KMS-11 (cell line): Measurements from ENCODE around the gene LRIT2.

Experiments
- H2AFZ ChIP-seq: fragments of 200-600 bp; sonication (generic); 2 replicates; pipeline ENCODE4 v1.6.1; 2016; ENCODE audit warnings: antibody characterized with exemption, mixed run types, low read depth
- H3K27ac ChIP-seq: fragments of 200-600 bp; sonication (generic); 2 replicates; pipeline ENCODE4 v1.6.1; 2016; ENCODE audit warnings: mild to moderate bottlenecking, mixed run types
- H3K27me3 ChIP-seq: fragments of 200-600 bp; sonication (generic); 2 replicates; pipeline ENCODE4 v1.6.1; 2017; ENCODE audit warnings: mild to moderate bottlenecking, low read depth, mixed run types, moderate library complexity; ENCODE audit not compliant: insufficient read depth
- H3K36me3 ChIP-seq: fragments of 200-600 bp; sonication (generic); 2 replicates; pipeline ENCODE4 v1.6.1; 2017; ENCODE audit warnings: mild to moderate bottlenecking, mixed run types; ENCODE audit not compliant: insufficient read depth
- H3K4me1 ChIP-seq: fragments of 200-600 bp; sonication (generic); 2 replicates; pipeline ENCODE4 v1.6.1; 2016; ENCODE audit warnings: mild to moderate bottlenecking, low read depth, mixed run types; ENCODE audit not compliant: poor library complexity, severe bottlenecking
- H3K4me2 ChIP-seq: fragments of 200-600 bp; sonication (generic); 2 replicates; pipeline ENCODE4 v1.7.0; 2016; ENCODE audit warnings: mild to moderate bottlenecking, mixed run types
- H3K4me3 ChIP-seq: fragments of 200-600 bp; sonication (generic); IDR thresholded peaks from 2 replicates; pipeline ENCODE4 v1.6.1; 2017; ENCODE audit warnings: low read depth, low read length, mixed read lengths; ENCODE audit not compliant: insufficient read depth
- H3K79me2 ChIP-seq: fragments of 200-600 bp; sonication (generic); 2 replicates; pipeline ENCODE4 v1.6.1; 2016; ENCODE audit warnings: low read depth, mixed run types; ENCODE audit not compliant: insufficient read depth
- H3K9ac ChIP-seq: fragments of 200-600 bp; sonication (generic); 2 replicates; pipeline ENCODE4 v1.6.1; 2016; ENCODE audit warnings: mild to moderate bottlenecking, mixed run types
- H4K20me1 ChIP-seq: fragments of 200-600 bp; sonication (generic); 2 replicates; pipeline ENCODE4 v1.6.1; 2016; ENCODE audit warnings: mild to moderate bottlenecking, mixed run types; ENCODE audit not compliant: insufficient read depth
- CTCF ChIP-seq: fragments of 200-600 bp; sonication (generic); conservative IDR thresholded peaks from 2 replicates; pipeline ENCODE4 v1.6.1; 2017; ENCODE audit warnings: low read depth, mild to moderate bottlenecking, antibody characterized with exemption, low read length, moderate library complexity, mixed read lengths

LRIT2 gene

DNA sequence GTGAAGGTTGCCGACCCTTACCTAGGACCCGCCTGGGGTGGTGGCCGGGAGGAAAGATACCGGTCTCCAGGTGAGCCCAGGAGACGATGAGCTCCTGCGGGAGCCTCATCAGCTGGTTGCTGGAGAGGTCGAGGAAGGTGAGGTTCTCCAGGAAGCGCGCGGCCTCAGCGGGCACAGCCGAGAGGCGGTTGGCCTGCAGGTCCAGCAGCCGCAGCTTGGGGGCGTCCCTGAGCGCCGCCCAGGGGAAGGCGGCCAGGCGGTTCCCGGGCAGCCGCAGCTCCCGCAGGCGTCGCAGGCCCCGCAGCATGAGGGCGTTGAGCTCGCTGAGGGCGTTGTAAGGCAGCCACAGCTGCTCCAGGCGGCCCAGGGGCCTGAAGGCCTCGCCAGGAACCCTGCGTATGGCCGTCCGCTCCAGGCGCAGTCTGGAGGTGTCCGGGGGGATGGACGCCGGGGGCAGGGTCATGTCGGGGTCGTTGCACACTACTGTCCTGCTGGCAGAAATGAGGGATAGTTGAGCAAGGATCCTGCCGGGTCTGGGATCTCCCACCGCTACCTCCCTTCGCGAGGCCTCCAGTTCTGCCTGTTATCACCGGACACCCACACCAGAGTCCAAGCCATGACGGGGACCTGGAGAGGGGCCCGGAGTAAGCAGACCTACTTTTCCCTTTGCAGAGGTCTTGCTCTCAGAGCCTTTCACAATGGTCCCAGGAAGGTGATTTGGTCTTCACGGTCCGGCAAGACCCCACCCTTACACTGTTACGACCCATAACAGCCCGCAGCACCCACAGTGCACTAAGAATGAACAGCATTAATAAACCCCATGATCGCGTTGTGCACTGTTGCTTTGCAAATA is 12.1 kb upstream of the LRIT2 start:
- Histone ChIP-seq H3K27me3 (no peaks in the 10 kb centered on the region), H3K79me2 (no peaks in the 10 kb centered on the region), H3K9ac (no peak overlapping the region), H3K4me1 (no peaks in the 10 kb centered on the region), H3K36me3 (no peaks in the 10 kb centered on the region), H2AFZ (no peak overlapping the region), H3K4me2 (no peak overlapping the region), H4K20me1 (no peaks in the 10 kb centered on the region), H3K4me3 (no peak overlapping the region), H3K27ac (no peak overlapping the region)
- no peak for TF ChIP-seq CTCF

- no peak overlapping the region for H2AFZ ChIP-seq
- H3K27me3 ChIP-seq, result no peaks in the 10 kb centered on the region
Observed at GRCh38 chr10:84236807-84237198, 11.5 kb upstream of the LRIT2 start.

GRCh38 chr10:84235096-84235495 is 9.8 kb upstream of the LRIT2 start:
- Histone ChIP-seq H3K4me2 (no peak overlapping the region), H3K4me3 (no peak overlapping the region), H3K36me3 (no peaks in the 10 kb centered on the region), H3K9ac (no peak overlapping the region), H2AFZ (no peak overlapping the region), H3K79me2 (no peaks in the 10 kb centered on the region), H3K4me1 (no peaks in the 10 kb centered on the region), H4K20me1 (no peaks in the 10 kb centered on the region), H3K27me3 (no peaks in the 10 kb centered on the region), H3K27ac (no peak overlapping the region)
- no peak for TF ChIP-seq CTCF

More at GRCh38 chr10:84236807-84237198, 11.5 kb upstream of the LRIT2 start:
- Histone ChIP-seq H4K20me1 (no peaks in the 10 kb centered on the region), H3K9ac (no peak overlapping the region), H3K4me3 (no peak overlapping the region), H3K79me2 (no peaks in the 10 kb centered on the region), H3K27ac (no peak overlapping the region), H3K4me2 (no peak overlapping the region), H3K36me3 (no peaks in the 10 kb centered on the region), H3K4me1 (no peaks in the 10 kb centered on the region)
- TF ChIP-seq CTCF, result no peak

- H4K20me1 ChIP-seq, result no peaks in the 10 kb centered on the region
- H3K4me3 ChIP-seq, result no peak overlapping the region
- no peaks in the 10 kb centered on the region for H3K79me2 ChIP-seq
- no peaks in the 10 kb centered on the region for H3K4me1 ChIP-seq
- H3K9ac ChIP-seq, result no peak overlapping the region
- H3K27ac ChIP-seq, result no peak overlapping the region
- no peaks in the 10 kb centered on the region for H3K27me3 ChIP-seq
- no peak for TF ChIP-seq CTCF
- H2AFZ ChIP-seq, result no peak overlapping the region
- no peaks in the 10 kb centered on the region for H3K36me3 ChIP-seq
- no peak overlapping the region for H3K4me2 ChIP-seq
Observed at GRCh38 chr10:84234479-84234878, 9.1 kb upstream of the LRIT2 start.
